Nucleus accumbens (tissue), 56 donors: ENCODE measurements around the gene TMEM14C.
"Not testable (repeated sequence)": the region's sequence is repeated elsewhere in the genome, so short reads cannot be mapped to it uniquely, and the experiment has no call there.

Experiments
- DNase-seq, 56 donors: peaks; one replicate each; lab custom pipeline; 2025; lab: John Stamatoyannopoulos, UW

The TMEM14C gene

DNA sequence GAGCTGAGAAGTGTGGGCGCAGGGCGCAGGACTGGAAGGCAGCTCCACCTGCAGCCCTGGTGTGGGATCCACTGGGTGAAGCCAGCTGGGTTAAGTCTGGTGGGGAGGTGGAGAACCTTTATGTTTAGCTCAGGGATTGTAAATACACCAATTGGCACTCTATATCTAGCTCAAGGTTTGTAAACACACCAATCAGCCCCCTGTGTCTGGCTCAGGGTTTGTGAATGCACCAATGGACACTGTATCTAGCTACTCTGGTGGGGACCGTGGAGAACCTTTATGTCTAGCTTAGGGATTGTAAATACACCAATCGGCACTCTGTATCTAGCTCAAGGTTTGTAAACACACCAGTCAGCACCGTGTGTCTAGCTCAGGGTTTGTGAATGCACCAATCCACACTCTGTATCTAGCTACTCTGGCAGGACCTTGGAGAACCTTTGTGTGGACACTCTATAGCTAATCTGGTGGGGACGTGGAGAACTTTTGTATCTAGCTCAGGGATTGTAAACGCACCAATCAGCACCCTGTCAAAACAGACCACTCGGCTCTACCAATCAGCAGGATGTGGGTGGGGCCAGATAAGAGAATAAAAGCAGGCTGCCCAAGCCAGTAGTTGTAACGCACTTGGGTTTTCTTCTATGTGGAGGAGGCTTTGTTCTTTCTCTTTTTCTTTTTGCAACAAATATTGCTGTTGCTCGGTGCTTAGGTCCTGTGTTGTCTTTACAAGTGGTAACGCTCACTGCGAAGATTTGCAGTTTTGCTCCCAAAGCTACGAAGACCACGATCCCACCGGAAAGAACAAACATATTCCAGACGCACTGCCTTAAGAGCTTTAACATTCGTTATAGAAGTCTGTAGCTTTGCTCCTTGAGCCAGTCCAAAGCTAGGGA, 1.7 kb upstream of the TMEM14C start:
- DNase-seq = not testable (repeated sequence)

- no peak for DNase-seq
These were observed 860 bp upstream of the TMEM14C start for GRCh38 chr6:10721850-10722569.

- no peak for DNase-seq
These were observed 375 bp upstream of the TMEM14C start for GRCh38 chr6:10722570-10722819.

DNA sequence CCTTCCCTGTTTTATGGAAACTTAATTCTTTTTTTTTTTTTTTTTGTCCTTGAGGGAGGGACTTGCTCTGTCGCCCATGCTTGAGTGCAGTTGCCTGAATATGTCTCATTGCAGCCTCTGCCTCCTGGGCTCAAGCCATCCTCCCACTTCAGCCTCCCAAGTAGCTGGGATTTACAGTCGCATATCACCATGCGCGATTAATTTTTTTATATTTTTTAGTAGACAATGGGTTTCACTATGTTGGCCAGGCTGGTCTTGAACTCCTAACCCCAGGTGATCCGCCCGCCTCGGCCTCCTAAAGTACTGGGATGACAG, 654 bp downstream of the TMEM14C start:
- DNase-seq = no peak

GRCh38 chr6:10725044-10725443, 2.2 kb downstream of the TMEM14C start:
- DNase-seq = no peak

DNA sequence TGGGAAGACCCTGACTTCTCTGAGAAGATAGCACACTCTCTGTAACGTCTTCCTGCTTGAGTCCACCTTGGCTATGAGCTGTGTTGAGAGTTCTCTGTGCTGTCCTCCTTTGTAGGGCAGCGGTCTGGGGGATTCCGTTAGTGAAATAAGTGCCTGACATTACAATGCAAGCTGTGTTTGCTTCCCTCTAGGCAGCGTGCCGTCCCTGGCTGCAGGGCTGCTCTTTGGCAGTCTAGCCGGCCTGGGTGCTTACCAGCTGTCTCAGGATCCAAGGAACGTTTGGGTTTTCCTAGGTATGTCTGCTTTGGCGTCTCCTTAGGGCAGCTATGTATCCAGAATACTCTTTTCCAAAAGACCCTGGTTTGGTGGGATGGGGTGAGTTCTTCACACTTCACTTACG, 2.8 kb downstream of the TMEM14C start:
- peak in 29 of 56 donors; percentile 5 to 67 (median 28) for DNase-seq

- DNase-seq = peak in 2 of 56 donors; percentile 6 to 7
These were observed 7.4 kb downstream of the TMEM14C start for GRCh38 chr6:10730254-10730653.

GRCh38 chr6:10733151-10733715, 10.4 kb downstream of the TMEM14C start:
- no peak for DNase-seq

DNA sequence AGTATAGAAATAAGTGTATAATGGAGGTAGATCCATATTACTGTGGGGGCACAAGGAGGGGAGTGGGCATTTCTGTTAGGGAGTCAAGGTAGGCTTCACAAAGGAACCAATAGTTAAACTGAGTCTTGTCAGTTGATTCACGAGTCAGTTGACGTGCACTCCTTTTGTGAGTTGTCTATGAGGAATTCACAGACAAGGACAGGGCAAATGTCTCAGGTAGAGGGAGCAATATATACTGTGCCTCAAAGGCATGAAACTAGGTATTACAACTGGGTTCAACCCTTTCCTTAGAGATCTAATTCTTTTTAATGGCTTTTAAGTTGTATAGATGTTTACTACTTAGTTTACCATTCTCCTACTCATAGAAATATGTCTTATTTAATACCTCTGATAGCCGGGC, 11.0 kb downstream of the TMEM14C start:
- DNase-seq = no peak

- DNase-seq = no peak
These were observed 13.9 kb downstream of the TMEM14C start for GRCh38 chr6:10736731-10737130.

GRCh38 chr6:10740061-10740460, 17.2 kb downstream of the TMEM14C start:
- no peak for DNase-seq

- DNase-seq = not testable (repeated sequence)
These were observed 18.8 kb downstream of the TMEM14C start for GRCh38 chr6:10741643-10742042.

DNA sequence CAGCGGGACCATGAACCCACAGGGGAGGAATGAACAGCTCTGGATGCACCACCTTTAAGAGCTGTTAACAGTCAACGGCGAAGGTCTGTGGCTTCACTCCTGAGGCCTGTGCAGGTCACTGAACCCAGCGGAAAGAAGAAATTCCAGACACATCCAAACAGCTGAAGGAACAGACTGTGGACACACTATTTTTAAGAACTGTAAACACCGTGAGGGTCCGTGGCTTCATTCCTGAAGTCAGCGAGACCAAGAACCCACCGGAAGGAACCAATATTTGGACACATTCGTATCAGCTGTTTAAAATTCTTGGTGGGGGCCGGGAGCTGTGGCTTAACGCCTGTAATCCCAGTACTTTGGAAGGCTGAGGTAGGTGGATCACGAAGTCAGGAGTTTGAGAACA, 19.4 kb downstream of the TMEM14C start:
- no peak for DNase-seq

- DNase-seq = no peak
These were observed 20.6 kb downstream of the TMEM14C start for GRCh38 chr6:10743515-10743914.

DNA sequence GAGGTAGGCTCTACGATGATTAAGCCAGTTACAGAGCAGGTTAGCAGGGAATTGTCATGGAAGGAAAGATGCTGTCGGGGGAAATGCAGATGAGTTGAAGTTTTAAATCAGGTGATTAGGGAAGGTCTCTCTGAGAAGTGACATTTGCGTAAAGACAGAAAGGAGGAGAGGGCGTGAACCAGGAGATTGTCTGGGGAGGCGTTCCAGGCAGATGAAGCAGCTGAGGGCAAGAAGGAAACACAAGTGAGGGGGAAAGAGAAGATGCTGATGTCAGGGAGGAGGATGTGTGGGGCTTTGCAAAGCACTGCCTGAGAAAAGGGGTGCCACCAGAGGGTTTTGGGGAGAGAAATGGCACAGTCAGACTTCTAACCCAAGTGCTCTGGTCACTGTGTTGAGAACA, 22.2 kb downstream of the TMEM14C start:
- DNase-seq = peak in 7 of 56 donors; percentile 3 to 12 (median 7)

DNA sequence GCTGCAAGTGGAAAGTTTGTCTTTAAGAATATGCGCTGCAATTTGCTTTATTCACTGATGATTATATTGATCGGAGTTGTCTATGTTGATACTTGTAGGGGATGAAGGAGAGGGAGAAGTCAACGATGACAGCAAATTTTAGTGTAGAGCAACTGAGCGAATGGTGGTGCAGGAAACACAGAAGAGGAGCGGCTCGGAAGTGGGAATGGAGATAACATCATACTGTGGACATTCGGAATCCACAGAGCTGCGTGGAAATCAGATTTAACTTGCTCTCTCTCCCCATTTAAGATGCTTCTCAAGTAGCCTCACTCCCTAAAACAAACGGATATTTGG, 24.0 kb downstream of the TMEM14C start:
- DNase-seq = peak in 1 of 56 donors; percentile 57

DNA sequence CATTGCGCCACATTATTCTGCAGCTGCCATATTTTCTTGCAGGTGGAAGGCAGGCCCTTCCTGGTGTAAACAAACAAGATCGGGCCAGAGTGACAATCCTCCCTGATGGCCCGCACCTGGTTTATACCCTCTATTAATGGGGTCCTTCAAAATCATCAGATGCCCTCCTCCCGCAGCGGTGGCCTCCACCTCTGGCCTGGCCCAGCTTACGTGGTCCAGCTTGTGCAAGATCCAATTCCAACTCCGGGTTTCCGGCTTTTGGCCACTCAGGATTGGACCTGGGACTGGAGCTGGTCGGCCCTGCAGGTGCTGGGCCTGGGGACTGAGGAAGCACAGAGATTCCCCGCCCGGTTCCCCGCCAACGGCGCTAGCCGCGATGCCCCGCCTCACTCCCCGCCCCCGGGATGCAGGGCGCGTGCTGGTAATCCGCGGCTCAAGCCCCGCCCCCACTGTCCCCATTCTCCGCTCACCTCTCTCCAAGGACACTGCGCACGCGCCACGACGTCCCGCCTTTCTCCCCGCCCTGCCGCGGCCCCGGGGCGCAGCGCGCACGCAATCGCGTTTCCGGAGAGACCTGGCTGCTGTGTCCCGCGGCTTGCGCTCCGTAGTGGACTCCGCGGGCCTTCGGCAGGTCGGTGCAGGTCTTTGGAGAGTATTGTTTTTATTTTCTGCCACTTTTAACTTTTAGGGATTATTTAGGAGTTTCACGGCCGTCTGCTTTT, 24.5 kb downstream of the TMEM14C start, which contains the start of gene TMEM14B:
Gene TMEM14B, plus strand, starts transcription at position 555 of the 722 bp plus-strand sequence. CDS start 1,441 bp downstream, outside the sequence.
- peak; percentile 60 to 99 (median 97) for DNase-seq

DNA sequence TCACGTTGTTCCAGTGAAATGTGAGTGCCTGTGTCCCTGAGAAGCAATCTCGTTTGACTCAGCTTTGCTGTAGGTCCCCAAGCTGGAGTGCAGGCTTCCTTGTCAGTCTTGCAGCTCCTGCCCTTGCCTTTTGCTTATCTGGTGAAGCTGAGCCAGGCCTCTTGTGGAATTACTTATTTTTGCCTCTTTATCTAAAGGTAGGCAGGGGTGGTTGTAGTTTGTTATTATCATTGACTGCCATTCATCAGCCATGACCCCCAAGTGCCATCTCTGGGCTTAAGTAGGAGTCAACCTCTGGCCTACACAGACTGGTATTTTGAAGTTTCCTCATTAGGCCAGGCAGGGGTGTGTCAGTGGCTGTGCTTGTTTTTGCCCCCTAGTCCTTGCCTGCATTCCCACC, 26.9 kb downstream of the TMEM14C start:
- DNase-seq = no peak

DNA sequence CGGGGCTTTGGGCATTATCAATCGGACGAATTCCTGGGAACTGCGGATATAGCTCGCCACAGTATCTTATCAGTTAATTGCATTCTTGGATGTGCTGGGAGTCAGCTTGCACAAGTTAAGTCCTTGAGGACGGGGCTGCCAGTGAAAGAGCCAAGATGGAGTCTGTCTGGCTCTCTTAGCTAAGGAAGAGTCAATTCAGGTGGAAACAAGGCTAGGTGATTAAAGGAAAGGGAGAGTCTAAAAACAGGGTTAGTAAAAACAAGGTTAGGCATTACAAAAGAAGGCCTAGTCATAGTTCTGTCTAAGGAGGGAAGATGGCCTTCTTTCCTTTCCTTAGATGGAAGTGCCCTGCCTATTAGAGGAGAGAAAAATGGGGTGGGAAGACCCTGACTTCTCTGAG, 27.7 kb downstream of the TMEM14C start:
- DNase-seq = not testable (repeated sequence)

GRCh38 chr6:10751757-10752156, 28.9 kb downstream of the TMEM14C start:
- not testable (repeated sequence) for DNase-seq

- no peak for DNase-seq
These were observed 33.2 kb downstream of the TMEM14C start for GRCh38 chr6:10756085-10756484.
